ENCODE results near the gene AFAP1.

DNA sequence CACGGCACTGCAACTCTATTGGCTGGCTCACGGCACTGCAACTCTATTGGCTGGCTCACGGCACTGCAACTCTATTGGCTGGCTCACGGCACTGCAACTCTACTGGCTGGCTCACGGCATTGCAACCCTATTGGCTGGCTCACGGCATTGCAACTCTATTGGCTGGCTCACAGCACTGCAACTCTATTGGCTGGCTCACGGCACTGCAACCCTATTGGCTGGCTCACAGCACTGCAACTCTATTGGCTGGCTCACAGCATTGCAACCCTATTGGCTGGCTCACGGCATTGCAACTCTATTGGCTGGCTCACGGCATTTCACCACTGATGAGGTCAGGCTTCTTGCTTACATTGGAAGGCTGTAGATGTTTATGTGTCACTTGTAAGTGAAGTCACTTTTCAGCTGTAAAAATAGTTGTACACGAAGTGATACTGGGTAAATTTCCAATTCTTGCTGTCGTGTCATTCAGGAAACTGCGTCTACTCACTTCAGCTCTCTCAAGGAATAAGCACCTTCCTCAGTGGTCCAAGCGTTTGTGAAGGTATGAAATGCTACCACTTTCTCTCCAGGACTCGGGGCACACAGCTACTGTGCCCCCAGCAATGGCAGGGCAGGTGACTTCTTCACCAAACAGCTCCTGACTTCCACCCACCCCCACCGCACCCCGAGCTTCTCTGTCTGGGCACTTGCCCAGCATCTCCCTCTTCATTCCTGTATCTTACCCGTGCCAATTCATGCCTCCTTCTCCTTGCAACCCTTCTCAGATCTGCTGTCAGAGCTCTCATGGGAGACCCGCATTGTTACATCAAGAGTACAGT lies 141.3 kb downstream of the AFAP1 start:
- TF ChIP-seq, protein P1, sequence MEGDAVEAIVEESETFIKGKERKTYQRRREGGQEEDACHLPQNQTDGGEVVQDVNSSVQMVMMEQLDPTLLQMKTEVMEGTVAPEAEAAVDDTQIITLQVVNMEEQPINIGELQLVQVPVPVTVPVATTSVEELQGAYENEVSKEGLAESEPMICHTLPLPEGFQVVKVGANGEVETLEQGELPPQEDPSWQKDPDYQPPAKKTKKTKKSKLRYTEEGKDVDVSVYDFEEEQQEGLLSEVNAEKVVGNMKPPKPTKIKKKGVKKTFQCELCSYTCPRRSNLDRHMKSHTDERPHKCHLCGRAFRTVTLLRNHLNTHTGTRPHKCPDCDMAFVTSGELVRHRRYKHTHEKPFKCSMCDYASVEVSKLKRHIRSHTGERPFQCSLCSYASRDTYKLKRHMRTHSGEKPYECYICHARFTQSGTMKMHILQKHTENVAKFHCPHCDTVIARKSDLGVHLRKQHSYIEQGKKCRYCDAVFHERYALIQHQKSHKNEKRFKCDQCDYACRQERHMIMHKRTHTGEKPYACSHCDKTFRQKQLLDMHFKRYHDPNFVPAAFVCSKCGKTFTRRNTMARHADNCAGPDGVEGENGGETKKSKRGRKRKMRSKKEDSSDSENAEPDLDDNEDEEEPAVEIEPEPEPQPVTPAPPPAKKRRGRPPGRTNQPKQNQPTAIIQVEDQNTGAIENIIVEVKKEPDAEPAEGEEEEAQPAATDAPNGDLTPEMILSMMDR (IDR thresholded peaks at IDR 0.05): no peak
- TF ChIP-seq POLR2A (IDR thresholded peaks at IDR 0.05): no peak

Data from transverse colon (tissue), 3 donors.